Activated T-cell treated with anti-CD3 and anti-CD28 coated beads, Interleukin-2, amount 50 U/mL, for 4 hours (primary cell): ENCODE measurements around the gene EPS8. TPM values are rescaled to one million over a fixed set of nuclear protein-coding genes. Genes with fewer than 3 reads are reported as not detected.
"Not testable (repeated sequence)": the region's sequence is repeated elsewhere in the genome, so short reads cannot be mapped to it uniquely, and the experiment has no call there.

Experiments used
- ATAC-seq, 2 donors: fragments of 200-7000 bp; cut with Tn5 transposase; one replicate each; pipeline ENCODE4 v1.10.0; 2021
- DNase-seq: peaks from one replicate; pipeline ENCODE4 v3.0.0-alpha.2; 2020
- H3K27me3 Mint-ChIP-seq: one replicate; pipeline ENCODE4 v1.8.0; 2021; ENCODE audit warnings: low read depth, mixed read lengths
- H3K36me3 Mint-ChIP-seq: one replicate; pipeline ENCODE4 v1.8.0; 2022; ENCODE audit warnings: mixed read lengths; ENCODE audit not compliant: insufficient read depth
- H3K4me1 Mint-ChIP-seq: one replicate; pipeline ENCODE4 v1.8.0; 2021; ENCODE audit warnings: low read depth, mixed read lengths
- H3K4me3 Mint-ChIP-seq: one replicate; pipeline ENCODE4 v1.8.0; 2021; ENCODE audit warnings: mild to moderate bottlenecking, moderate library complexity, mixed read lengths
- H3K9me3 Mint-ChIP-seq: one replicate; pipeline ENCODE4 v1.8.0; 2021; ENCODE audit warnings: mixed read lengths
- total RNA-seq, 3 donors: library from RNA; stranded (reverse); gene quantifications; one replicate each; pipeline ENCODE4 v1.2.1, GENCODE V29; 2021

The EPS8 gene
- total RNA-seq, 3 donors from 2014 or later, result 0.73 to 1.4 (median 0.95) TPM

DNA sequence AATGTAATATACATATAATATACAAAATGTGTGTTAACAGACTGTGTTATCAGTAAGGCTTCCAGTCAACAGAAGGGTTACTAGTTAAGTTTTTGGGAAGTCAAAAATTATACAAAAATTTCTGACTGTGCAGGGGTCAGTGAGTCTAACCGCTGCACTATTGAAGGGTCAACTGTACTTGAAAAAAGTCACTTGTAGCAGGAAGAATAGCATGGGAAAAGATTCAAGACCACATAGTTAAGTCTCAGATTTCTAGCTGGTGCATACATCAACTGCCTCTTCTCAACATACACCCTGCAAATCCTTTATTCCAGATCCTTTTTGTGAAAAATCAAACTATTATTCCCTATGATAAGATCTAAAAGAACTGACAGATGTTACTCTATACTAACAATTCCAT, 5.9 kb downstream of the EPS8 start:
- DNase-seq, result no peak
- H3K36me3 Mint-ChIP-seq, result no peaks in the 10 kb centered on the region
- no peaks in the 10 kb centered on the region for H3K9me3 Mint-ChIP-seq
- H3K4me1 Mint-ChIP-seq, result peaks cover 7% of the 10 kb centered on the region
- no peak for ATAC-seq
- peaks cover 44% of the 10 kb centered on the region for H3K27me3 Mint-ChIP-seq
- H3K4me3 Mint-ChIP-seq, result no peak overlapping the region

DNA sequence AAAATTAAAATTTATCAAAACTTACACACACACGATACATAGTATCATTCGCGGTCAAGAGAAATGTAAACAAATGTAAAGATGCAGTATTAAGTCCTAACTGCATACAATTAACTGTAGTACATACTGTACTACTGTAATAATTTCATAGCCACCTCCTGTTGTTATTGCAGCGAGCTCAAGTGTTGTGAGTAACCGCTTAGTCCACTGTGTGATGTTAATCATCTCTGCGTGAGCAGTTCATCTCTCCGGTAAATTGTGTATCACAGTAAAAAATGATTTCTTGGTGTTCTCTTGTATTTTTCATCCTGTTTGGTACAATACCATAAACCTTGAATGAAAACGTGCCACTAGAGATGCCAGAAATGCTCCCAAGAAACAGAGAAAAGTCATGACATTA, 6.5 kb downstream of the EPS8 start:
- Mint-ChIP-seq H3K36me3 (no peaks in the 10 kb centered on the region), H3K4me3 (no peak overlapping the region), H3K9me3 (no peaks in the 10 kb centered on the region), H3K27me3 (peaks cover 38% of the 10 kb centered on the region), H3K4me1 (peaks cover under 1% of the 10 kb centered on the region)
- ATAC-seq, result no peak
- DNase-seq, result no peak

DNA sequence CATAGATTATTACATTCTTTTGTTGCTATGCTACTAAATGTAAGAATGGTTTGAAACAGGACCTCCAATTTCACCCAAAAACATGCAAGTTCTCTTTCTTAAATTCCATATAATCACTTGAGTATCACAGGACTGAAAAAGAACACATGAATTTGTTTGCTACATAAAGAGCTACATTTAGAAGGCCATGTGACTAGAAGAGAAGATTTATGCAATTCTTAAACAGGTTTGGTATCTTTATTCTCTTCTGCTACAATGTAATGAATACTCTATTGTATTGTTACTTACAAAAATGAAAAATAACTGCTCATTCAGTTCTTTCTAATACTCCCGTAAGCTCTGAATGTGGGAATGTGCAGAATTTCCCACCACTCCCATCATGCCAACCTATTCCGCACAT, 9.3 kb downstream of the EPS8 start:
- no peaks in the 10 kb centered on the region for H3K4me1 Mint-ChIP-seq
- no peak overlapping the region for H3K4me3 Mint-ChIP-seq
- DNase-seq, result no peak
- H3K9me3 Mint-ChIP-seq, result no peaks in the 10 kb centered on the region
- no peaks in the 10 kb centered on the region for H3K36me3 Mint-ChIP-seq
- H3K27me3 Mint-ChIP-seq, result peaks cover 24% of the 10 kb centered on the region
- ATAC-seq, result no peak

DNA sequence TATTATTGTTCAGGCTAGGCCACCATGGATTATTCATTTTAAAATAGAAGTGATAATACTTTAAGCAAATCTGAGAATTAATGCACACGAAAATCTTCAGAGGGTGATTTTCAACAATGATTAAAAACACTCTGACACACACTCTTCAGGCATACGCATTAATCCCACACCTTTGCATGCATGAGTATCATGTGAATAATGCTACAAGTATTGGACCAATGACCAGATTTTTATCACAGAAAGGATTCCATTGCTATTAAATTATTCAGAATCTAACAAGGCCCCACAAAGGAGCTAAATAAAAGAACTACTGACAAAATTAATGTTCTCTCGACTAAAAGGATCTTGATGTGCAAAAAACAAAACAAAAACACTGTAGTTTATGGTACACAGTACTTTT, 11.1 kb downstream of the EPS8 start:
- no peaks in the 10 kb centered on the region for H3K4me1 Mint-ChIP-seq
- H3K4me3 Mint-ChIP-seq, result no peak overlapping the region
- ATAC-seq (no peak), DNase-seq (no peak)
- H3K36me3 Mint-ChIP-seq, result no peaks in the 10 kb centered on the region
- peaks cover 12% of the 10 kb centered on the region for H3K27me3 Mint-ChIP-seq
- H3K9me3 Mint-ChIP-seq, result no peaks in the 10 kb centered on the region

DNA sequence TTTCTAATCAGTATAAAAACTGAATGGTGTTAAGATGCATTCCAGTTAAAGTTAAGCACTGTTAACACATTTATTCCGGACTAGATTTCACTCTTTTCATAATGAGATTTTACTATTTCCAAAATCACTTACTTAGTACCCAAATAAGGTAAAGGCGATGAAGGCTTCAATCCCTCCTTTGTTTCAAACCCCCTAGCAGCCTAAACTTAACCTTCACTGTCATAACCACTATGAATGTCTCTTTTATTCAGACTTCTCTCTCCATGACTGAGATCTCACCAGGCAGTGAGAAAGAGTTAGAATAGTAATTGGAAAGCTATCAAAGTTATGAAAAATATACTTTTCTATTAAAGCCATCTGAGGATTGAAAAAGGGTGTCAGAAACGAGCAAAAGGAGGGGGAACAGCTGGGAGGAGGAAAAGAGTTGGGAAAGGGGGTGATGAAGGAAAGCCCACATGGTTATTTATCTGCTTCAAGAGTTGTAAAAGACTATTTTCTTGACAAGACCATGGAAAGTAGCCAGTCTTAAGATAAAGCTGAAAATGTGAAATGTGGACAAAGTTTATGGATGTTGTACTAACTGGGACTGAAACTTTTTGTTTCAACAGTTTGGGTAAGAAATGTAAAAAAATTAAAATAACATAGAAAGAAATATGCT, 11.7 kb downstream of the EPS8 start:
- Mint-ChIP-seq H3K4me1 (no peaks in the 10 kb centered on the region), H3K36me3 (no peaks in the 10 kb centered on the region), H3K27me3 (peaks cover 8% of the 10 kb centered on the region), H3K9me3 (no peaks in the 10 kb centered on the region), H3K4me3 (no peak overlapping the region)
- DNase-seq (no peak), ATAC-seq (no peak)

DNA sequence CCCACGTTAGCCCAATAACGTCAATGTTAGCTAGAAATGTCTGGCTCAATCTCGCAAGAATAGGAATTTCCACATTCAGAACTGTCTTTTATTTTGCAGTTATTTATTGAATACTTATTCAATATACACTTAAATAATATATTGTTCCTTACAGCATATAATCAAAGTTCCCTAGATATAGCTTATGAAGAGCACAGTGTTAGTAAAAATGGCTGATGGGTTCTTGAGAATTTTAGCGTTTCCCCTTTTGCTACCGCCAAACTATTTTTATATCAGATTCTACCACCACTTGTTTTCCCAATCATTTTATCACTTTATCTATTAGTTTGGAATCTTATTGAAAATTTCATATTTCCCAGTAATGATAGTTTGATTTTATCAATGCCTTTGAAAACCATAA, 12.7 kb downstream of the EPS8 start:
- Mint-ChIP-seq H3K4me1 (no peaks in the 10 kb centered on the region), H3K36me3 (no peaks in the 10 kb centered on the region), H3K9me3 (no peaks in the 10 kb centered on the region), H3K4me3 (no peak overlapping the region), H3K27me3 (peaks cover 4% of the 10 kb centered on the region)
- ATAC-seq (no peak), DNase-seq (no peak)

DNA sequence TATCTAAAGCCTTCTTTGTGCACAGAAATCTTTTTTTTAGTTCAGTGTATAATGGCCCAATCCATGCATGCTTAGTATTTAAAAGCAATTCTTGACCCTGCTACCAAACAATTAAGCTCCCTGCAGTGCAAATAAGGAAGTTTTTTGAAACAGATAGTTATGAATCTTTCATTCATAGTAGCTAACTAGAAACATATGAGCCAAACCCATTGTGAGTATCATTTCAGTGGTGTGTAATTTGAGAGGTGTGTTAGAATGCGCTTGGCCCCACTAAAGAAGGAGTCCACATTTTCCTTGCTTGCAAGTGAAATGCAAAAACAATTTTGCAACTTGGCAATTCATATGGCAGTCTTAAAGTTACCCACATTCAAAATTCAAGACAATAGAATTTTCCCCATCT, 14.4 kb downstream of the EPS8 start:
- Mint-ChIP-seq H3K4me3 (no peak overlapping the region), H3K9me3 (no peaks in the 10 kb centered on the region), H3K27me3 (peaks cover 5% of the 10 kb centered on the region), H3K36me3 (no peaks in the 10 kb centered on the region), H3K4me1 (no peaks in the 10 kb centered on the region)
- DNase-seq, result no peak
- ATAC-seq, result no peak

DNA sequence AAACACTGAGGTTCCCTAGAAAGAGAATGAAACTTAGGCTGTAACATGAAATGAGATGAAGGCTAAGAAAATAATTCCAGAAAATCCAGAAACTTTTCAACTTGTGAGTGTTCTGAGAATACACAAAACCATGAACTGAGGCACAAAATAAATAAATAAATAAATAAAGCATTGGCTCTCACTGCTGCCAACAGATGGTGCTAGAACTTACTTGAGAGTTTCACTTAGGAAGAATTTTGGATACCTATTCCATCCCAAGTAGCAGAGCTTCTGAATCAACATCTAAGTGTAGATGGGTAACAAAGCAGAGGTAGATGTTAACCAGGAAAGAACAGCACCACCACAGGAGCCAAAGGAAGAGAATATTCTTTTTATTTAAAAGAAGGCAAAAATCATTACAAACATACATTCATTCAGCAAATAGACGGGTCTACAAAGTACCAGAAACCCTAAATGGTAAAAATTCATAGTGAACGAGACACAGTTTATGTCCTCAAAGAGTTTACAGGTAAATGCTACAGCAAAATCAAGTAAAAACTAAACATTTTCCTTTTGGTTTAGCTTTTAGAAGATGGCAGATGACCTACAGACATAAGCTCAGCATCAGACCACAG, 16.7 kb downstream of the EPS8 start:
- no peaks in the 10 kb centered on the region for H3K9me3 Mint-ChIP-seq
- H3K4me3 Mint-ChIP-seq, result no peak overlapping the region
- H3K36me3 Mint-ChIP-seq, result no peaks in the 10 kb centered on the region
- no peaks in the 10 kb centered on the region for H3K4me1 Mint-ChIP-seq
- DNase-seq, result no peak
- H3K27me3 Mint-ChIP-seq, result peaks cover 4% of the 10 kb centered on the region
- no peak for ATAC-seq

DNA sequence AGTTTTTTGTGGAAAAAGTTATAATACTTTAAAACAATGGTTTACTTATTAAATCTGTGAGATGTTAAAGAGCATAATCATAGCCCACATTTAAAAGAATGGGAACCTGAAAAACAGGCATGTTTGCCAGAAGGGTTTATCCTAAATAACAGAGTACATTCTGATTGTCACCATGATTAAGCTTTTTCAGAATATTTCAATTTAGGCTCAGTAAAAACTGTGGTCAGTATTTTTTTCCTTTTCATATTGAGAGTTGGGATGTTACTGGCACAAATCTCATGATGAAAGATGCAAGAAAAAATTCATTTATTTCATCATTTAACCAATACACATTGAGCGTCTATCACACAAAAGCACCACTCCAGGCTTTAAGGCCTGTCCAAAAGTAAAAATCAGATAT, 18.6 kb downstream of the EPS8 start:
- H3K4me1 Mint-ChIP-seq, result no peaks in the 10 kb centered on the region
- H3K36me3 Mint-ChIP-seq, result no peaks in the 10 kb centered on the region
- H3K27me3 Mint-ChIP-seq, result peaks cover 1% of the 10 kb centered on the region
- ATAC-seq (no peak), DNase-seq (no peak)
- no peaks in the 10 kb centered on the region for H3K9me3 Mint-ChIP-seq
- no peak overlapping the region for H3K4me3 Mint-ChIP-seq

DNA sequence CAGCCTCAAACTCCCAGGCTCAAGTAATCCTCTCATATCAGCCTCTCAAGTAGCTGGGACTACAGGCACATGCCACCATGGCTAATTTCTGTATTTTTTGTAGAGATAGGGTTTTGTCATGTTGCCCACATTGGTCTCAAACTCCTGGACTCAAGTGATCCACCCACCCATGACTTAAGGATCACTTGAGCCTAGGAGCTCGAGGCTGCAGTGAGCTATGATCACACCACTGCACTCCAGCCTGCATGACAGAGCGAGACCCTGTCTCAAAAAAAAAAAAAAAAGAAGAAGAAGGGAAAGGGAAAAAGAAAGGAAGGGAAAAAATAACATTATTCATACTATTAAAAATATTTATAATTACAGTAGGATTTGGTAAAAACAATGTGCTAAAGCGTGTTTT, 19.2 kb downstream of the EPS8 start:
- Mint-ChIP-seq H3K36me3 (no peaks in the 10 kb centered on the region), H3K27me3 (peaks cover 1% of the 10 kb centered on the region), H3K4me1 (no peaks in the 10 kb centered on the region), H3K4me3 (no peak overlapping the region), H3K9me3 (no peaks in the 10 kb centered on the region)
- ATAC-seq (no peak), DNase-seq (no peak)

DNA sequence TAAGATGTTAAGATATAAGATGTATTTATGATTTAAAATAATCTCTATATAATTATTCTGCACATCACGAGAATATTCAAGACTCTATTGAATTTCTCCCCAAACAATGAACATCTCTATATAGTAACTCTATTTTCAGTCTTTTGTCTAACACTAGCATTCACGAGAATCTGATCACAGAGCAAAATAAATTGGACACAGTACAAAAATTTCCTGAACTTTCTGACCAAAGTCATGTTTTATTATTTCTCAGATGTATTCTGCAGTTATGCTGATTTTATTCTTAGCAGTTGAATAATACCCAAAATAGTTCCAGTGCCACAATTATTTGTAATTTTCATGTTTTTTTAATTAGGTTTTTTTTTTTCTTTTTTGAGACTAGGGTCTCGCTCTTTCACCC, 19.6 kb downstream of the EPS8 start:
- H3K27me3 Mint-ChIP-seq, result peaks cover 1% of the 10 kb centered on the region

DNA sequence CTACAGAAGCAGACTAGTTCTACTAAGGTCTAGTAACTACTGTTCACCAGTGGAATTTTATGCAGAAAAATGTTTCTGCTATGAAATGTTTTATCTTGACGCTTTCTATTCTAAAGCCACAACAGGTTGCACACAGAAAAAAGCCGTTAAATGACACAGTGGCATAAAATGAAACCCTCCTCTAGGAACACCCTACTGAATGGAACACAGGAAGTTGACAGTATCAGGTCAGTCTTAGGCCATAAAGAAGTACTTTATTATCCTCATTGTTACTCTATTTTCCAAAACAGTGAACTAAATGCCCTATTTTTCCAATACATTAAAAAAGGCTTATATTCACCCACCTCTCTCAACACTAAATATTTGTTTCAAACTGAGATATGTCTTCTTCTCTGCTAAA, 21.9 kb downstream of the EPS8 start:
- no peaks in the 10 kb centered on the region for H3K9me3 Mint-ChIP-seq
- ATAC-seq (no peak), DNase-seq (no peak)
- no peaks in the 10 kb centered on the region for H3K4me1 Mint-ChIP-seq
- no peak overlapping the region for H3K4me3 Mint-ChIP-seq
- H3K36me3 Mint-ChIP-seq, result no peaks in the 10 kb centered on the region
- peaks cover 1% of the 10 kb centered on the region for H3K27me3 Mint-ChIP-seq

More for the DNA sequence above, 19.6 kb downstream of the EPS8 start:
- no peaks in the 10 kb centered on the region for H3K4me1 Mint-ChIP-seq
- no peak for ATAC-seq
- H3K4me3 Mint-ChIP-seq, result no peak overlapping the region
- no peaks in the 10 kb centered on the region for H3K9me3 Mint-ChIP-seq
- no peaks in the 10 kb centered on the region for H3K36me3 Mint-ChIP-seq
- DNase-seq, result no peak

DNA sequence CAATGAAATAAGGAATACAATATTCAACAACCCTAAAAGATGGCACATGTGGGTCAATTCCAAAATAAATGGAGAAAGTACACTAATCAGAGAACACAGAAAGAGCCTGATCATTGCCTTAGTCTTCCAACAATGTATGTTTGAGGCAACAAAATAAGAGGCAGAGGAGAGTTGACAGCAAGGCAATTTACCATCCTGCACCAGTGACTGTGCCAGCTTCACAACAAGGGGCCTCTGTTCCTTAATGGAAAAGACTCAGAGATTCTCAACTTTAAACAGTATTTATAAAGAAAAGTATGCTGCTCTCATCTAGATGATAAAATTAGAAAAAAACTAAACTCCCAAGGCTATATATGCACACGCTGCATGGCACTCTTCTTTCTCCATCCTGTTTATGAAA, 25.9 kb downstream of the EPS8 start:
- H3K27me3 Mint-ChIP-seq, result peaks cover 4% of the 10 kb centered on the region
- no peak overlapping the region for H3K4me3 Mint-ChIP-seq
- ATAC-seq (no peak), DNase-seq (no peak)
- no peaks in the 10 kb centered on the region for H3K9me3 Mint-ChIP-seq
- H3K4me1 Mint-ChIP-seq, result peaks cover 4% of the 10 kb centered on the region
- H3K36me3 Mint-ChIP-seq, result no peaks in the 10 kb centered on the region

DNA sequence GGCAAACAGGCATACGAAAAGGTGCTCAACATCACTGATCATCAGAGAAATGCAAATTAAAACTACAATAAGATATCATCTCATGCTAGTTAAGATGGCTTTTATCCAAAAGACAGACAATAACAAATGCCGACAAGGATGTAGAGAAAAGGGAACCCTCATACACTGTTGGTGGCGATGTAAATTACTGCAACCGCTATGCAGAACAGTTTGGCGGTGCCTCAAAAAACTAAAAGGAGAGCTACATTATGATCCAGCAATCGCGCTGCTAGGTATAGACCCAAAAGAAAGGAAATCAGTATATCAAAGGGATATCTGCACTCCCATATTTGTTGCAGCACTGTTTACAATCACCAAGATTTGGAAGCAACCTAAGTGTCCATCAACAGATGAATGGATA, 27.0 kb downstream of the EPS8 start:
- not testable (repeated sequence) for H3K9me3 Mint-ChIP-seq, DNase-seq, H3K27me3 Mint-ChIP-seq, H3K4me1 Mint-ChIP-seq, ATAC-seq, H3K36me3 Mint-ChIP-seq, H3K4me3 Mint-ChIP-seq

DNA sequence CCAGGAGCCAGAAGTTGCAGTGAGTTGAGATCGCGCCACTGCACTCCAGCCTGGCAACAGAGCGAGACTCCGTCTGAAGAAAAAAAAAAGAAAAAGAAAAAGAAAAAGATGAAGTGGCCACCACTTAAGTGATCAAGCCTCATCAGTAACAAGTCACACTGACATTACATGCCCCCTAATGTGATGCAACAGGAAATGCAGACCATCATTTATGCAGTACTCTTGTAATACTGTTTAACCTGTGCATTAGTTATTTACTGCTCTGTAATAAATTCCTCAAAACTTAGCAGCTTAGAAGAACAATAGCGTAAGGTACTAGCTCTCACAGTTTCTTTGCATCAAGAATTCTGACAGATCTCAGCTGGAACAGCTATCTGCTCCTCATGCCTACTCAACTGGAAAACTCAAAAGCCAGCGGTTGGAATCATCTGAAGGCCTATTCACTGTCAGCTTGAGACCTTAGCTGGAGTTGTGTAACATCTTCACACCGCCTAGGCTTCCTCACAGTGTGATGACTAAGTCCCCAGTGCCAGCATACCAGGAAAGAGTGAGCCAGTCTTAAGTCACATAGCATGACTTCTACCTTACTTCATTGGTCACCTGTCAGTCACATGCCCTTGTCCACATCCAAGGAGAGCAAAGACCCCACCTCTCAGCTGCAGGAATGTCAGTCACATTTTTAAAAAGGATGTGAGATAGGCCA, 31.5 kb downstream of the EPS8 start:
- H3K27me3 Mint-ChIP-seq, result peaks cover 10% of the 10 kb centered on the region
- H3K4me3 Mint-ChIP-seq, result no peak overlapping the region
- H3K36me3 Mint-ChIP-seq, result no peaks in the 10 kb centered on the region
- peaks cover 4% of the 10 kb centered on the region for H3K4me1 Mint-ChIP-seq
- DNase-seq (no peak), ATAC-seq (peak in 1 of 2 donors; percentile 27)
- H3K9me3 Mint-ChIP-seq, result no peaks in the 10 kb centered on the region
